Mesenchymal stem cell (in vitro differentiated cells and primary cell): ENCODE measurements around the gene KDELR3.

Experiments used
- DNase-seq: peaks from one replicate; pipeline ENCODE4 v3.0.0-alpha.2; 2013
- H2AFZ ChIP-seq: one replicate; pipeline ENCODE4 v1.6.1; 2013; ENCODE audit warnings: low read depth, mild to moderate bottlenecking, control low read depth, inconsistent platforms, low read length, moderate library complexity
- H2AK5ac ChIP-seq: 2 replicates; pipeline ENCODE4 v1.6.1; 2013; ENCODE audit warnings: low read length, moderate library complexity, mild to moderate bottlenecking, inconsistent platforms; ENCODE audit not compliant: severe bottlenecking
- H2BK120ac ChIP-seq: one replicate; pipeline ENCODE4 v1.6.1; 2013; ENCODE audit warnings: low read depth, mild to moderate bottlenecking, inconsistent platforms, low read length, moderate library complexity
- H2BK12ac ChIP-seq, 2 experiments: one replicate each; pipeline ENCODE4 v1.6.1; 2013; ENCODE audit warnings: inconsistent platforms in 2 of 2, low read length in 2 of 2, mild to moderate bottlenecking in 2 of 2, moderate library complexity in 2 of 2, control low read depth in 1 of 2
- H2BK15ac ChIP-seq: one replicate; pipeline ENCODE4 v1.6.1; 2013; ENCODE audit warnings: mild to moderate bottlenecking, low read depth, inconsistent platforms; ENCODE audit not compliant: poor library complexity, severe bottlenecking
- H2BK5ac ChIP-seq: 2 replicates; pipeline ENCODE4 v1.6.1; 2013; ENCODE audit warnings: low read depth, mild to moderate bottlenecking, low read length, control low read depth, inconsistent platforms; ENCODE audit not compliant: poor library complexity, severe bottlenecking
- H3K14ac ChIP-seq, 2 experiments: one replicate each; pipeline ENCODE4 v1.6.1; 2013; ENCODE audit warnings: inconsistent platforms in 2 of 2, low read length in 2 of 2, control low read depth in 1 of 2, mild to moderate bottlenecking in 1 of 2, moderate library complexity in 1 of 2
- H3K18ac ChIP-seq, 2 experiments: one replicate each; pipeline ENCODE4 v1.6.1; 2013; ENCODE audit warnings: inconsistent platforms in 2 of 2, low read length in 2 of 2, control low read depth in 1 of 2, low read depth in 1 of 2, mild to moderate bottlenecking in 1 of 2
- H3K23ac ChIP-seq, 2 experiments: one replicate each; pipeline ENCODE4 v1.6.1; 2013; ENCODE audit warnings: inconsistent platforms in 2 of 2, low read length in 2 of 2, mild to moderate bottlenecking in 2 of 2, moderate library complexity in 2 of 2, control low read depth in 1 of 2
- H3K27ac ChIP-seq: 2 replicates; pipeline ENCODE4 v1.5.1; 2013; ENCODE audit warnings: mild to moderate bottlenecking, moderate library complexity, low read length, control low read depth, inconsistent platforms; ENCODE audit not compliant: poor library complexity, severe bottlenecking
- H3K27me3 ChIP-seq, 2 experiments: 2 replicates each; pipeline versions ENCODE4 v1.6.1 to v1.7.0; 2013; ENCODE audit warnings: low read length in 2 of 2, mild to moderate bottlenecking in 2 of 2, moderate library complexity in 2 of 2, control low read depth in 1 of 2, inconsistent platforms in 1 of 2; ENCODE audit not compliant: control insufficient read depth in 1 of 2, insufficient read depth in 1 of 2
- H3K36me3 ChIP-seq, 2 experiments: 2 replicates each; pipeline versions ENCODE4 v1.6.1 to v1.7.0; 2013; ENCODE audit warnings: low read length in 2 of 2, control low read depth in 1 of 2, inconsistent platforms in 1 of 2, low read depth in 1 of 2, mild to moderate bottlenecking in 1 of 2; ENCODE audit not compliant: insufficient read depth in 2 of 2, control insufficient read depth in 1 of 2
- H3K4ac ChIP-seq, 2 experiments: one replicate each; pipeline ENCODE4 v1.6.1; 2013; ENCODE audit warnings: inconsistent platforms in 2 of 2, low read length in 2 of 2, mild to moderate bottlenecking in 2 of 2, moderate library complexity in 2 of 2, control low read depth in 1 of 2, low read depth in 1 of 2
- H3K4me1 ChIP-seq: 2 replicates; pipeline ENCODE4 v1.6.1; 2013; ENCODE audit warnings: low read depth, low read length, control low read depth; ENCODE audit not compliant: control insufficient read depth, insufficient read depth
- H3K4me2 ChIP-seq: 2 replicates; pipeline ENCODE4 v1.6.1; 2013; ENCODE audit warnings: low read length, mild to moderate bottlenecking, inconsistent platforms; ENCODE audit not compliant: poor library complexity, severe bottlenecking
- H3K4me3 ChIP-seq, 2 experiments: 2 replicates each; pipeline versions ENCODE4 v1.5.1 to v1.7.0; 2013; ENCODE audit warnings: low read length in 2 of 2, mild to moderate bottlenecking in 2 of 2, control low read depth in 1 of 2, low read depth in 1 of 2; ENCODE audit not compliant: insufficient read depth in 1 of 2
- H3K79me1 ChIP-seq: replicated peaks from 2 replicates; pipeline ENCODE4 v1.6.1; 2013; ENCODE audit warnings: mild to moderate bottlenecking, control low read depth, low read length, inconsistent platforms; ENCODE audit not compliant: poor library complexity, severe bottlenecking
- H3K9ac ChIP-seq: 2 replicates; pipeline ENCODE4 v1.7.0; 2013; ENCODE audit warnings: mild to moderate bottlenecking, low read length, moderate library complexity
- H3K9me3 ChIP-seq: 2 replicates; pipeline ENCODE4 v1.7.0; 2013; ENCODE audit warnings: mild to moderate bottlenecking, low read length; ENCODE audit not compliant: control insufficient read depth
- H4K8ac ChIP-seq: one replicate; pipeline ENCODE4 v1.6.1; 2013; ENCODE audit warnings: inconsistent platforms, mild to moderate bottlenecking, low read length, moderate library complexity
- H4K91ac ChIP-seq: one replicate; pipeline ENCODE4 v1.6.1; 2013; ENCODE audit warnings: mild to moderate bottlenecking, low read length, inconsistent platforms
- WGBS: methylation state at CpG from one replicate; pipeline ENCODE4 v1.1.7; 2013; ENCODE audit warnings: mixed read lengths; 5-methylcytosine and 5-hydroxymethylcytosine counted together

Gene KDELR3

GRCh38 chr22:38424525-38425080 lies 43.3 kb upstream of the KDELR3 start:
- Histone ChIP-seq H3K9ac (no peak overlapping the region), H2AK5ac (no peak overlapping the region), H4K8ac (no peak overlapping the region), H3K4me3 (no peak overlapping the region), H4K91ac (no peak overlapping the region), H2BK15ac (no peak overlapping the region), H3K9me3 (no peaks in the 10 kb centered on the region), H2BK12ac (no peak overlapping the region), H3K18ac (no peak overlapping the region), H3K79me1 (no peaks in the 10 kb centered on the region), H3K36me3 (no peaks in the 10 kb centered on the region), H3K27ac (no peak overlapping the region), H3K4ac (no peak overlapping the region), H2BK5ac (no peak overlapping the region), H2AFZ (no peak overlapping the region), H2BK120ac (no peak overlapping the region), H3K4me2 (no peak overlapping the region), H3K27me3 (peaks cover 0 to 22% of the 10 kb centered on the region in 2 experiments), H3K4me1 (peaks cover 18% of the 10 kb centered on the region), H3K23ac (no peak overlapping the region), H3K14ac (no peak overlapping the region)
- DNase-seq = no peak
- WGBS = 88% methylated on average over 12 of the region's 12 CpGs

GRCh38 chr22:38426628-38427027 lies 41.3 kb upstream of the KDELR3 start:
- H2AK5ac ChIP-seq = no peak overlapping the region
- H2BK12ac ChIP-seq = no peak overlapping the region
- no peak overlapping the region for H3K14ac ChIP-seq
- 95% methylated on average over 17 of the region's 17 CpGs for WGBS
- H3K27me3 ChIP-seq = peaks cover 0 to 21% of the 10 kb centered on the region in 2 experiments
- no peaks in the 10 kb centered on the region for H3K79me1 ChIP-seq
- no peak overlapping the region for H3K4ac ChIP-seq
- no peak overlapping the region for H3K4me2 ChIP-seq
- no peak overlapping the region for H2AFZ ChIP-seq
- H3K36me3 ChIP-seq = no peaks in the 10 kb centered on the region
- H3K27ac ChIP-seq = no peak overlapping the region
- no peak overlapping the region for H2BK15ac ChIP-seq
- no peak for DNase-seq
- no peak overlapping the region for H3K4me3 ChIP-seq
- H4K8ac ChIP-seq = no peak overlapping the region
- no peak overlapping the region for H3K18ac ChIP-seq
- peaks cover 18% of the 10 kb centered on the region for H3K4me1 ChIP-seq
- no peak overlapping the region for H2BK5ac ChIP-seq
- H2BK120ac ChIP-seq = no peak overlapping the region
- H3K23ac ChIP-seq = no peak overlapping the region
- H3K9ac ChIP-seq = no peak overlapping the region
- H3K9me3 ChIP-seq = no peaks in the 10 kb centered on the region
- H4K91ac ChIP-seq = no peak overlapping the region

GRCh38 chr22:38427465-38427864 lies 40.4 kb upstream of the KDELR3 start:
- H2AFZ ChIP-seq = no peak overlapping the region
- H3K14ac ChIP-seq = no peak overlapping the region
- no peak overlapping the region for H4K8ac ChIP-seq
- no peak overlapping the region for H3K4me3 ChIP-seq
- peaks cover 0 to 21% of the 10 kb centered on the region in 2 experiments for H3K27me3 ChIP-seq
- no peak overlapping the region for H2AK5ac ChIP-seq
- H2BK120ac ChIP-seq = no peak overlapping the region
- H4K91ac ChIP-seq = no peak overlapping the region
- no peak overlapping the region for H3K9ac ChIP-seq
- H3K4me1 ChIP-seq = peaks cover 21% of the 10 kb centered on the region
- H3K27ac ChIP-seq = no peak overlapping the region
- no peak overlapping the region for H3K23ac ChIP-seq
- no peak overlapping the region for H3K4me2 ChIP-seq
- no peak overlapping the region for H2BK12ac ChIP-seq
- H3K36me3 ChIP-seq = no peaks in the 10 kb centered on the region
- H3K9me3 ChIP-seq = no peaks in the 10 kb centered on the region
- no peak overlapping the region for H2BK5ac ChIP-seq
- 96% methylated on average over 36 of the region's 36 CpGs for WGBS
- H3K4ac ChIP-seq = no peak overlapping the region
- H3K79me1 ChIP-seq = no peaks in the 10 kb centered on the region
- no peak overlapping the region for H3K18ac ChIP-seq
- no peak for DNase-seq
- no peak overlapping the region for H2BK15ac ChIP-seq

- no peaks in the 10 kb centered on the region for H3K36me3 ChIP-seq
- no peak for DNase-seq
- no peak overlapping the region for H2BK5ac ChIP-seq
- no peak overlapping the region for H3K18ac ChIP-seq
- H3K27ac ChIP-seq = no peak overlapping the region
- H3K4ac ChIP-seq = no peak overlapping the region
- H2BK120ac ChIP-seq = no peak overlapping the region
- H3K27me3 ChIP-seq = peaks cover 0 to 21% of the 10 kb centered on the region in 2 experiments
- no peaks in the 10 kb centered on the region for H3K9me3 ChIP-seq
- H3K79me1 ChIP-seq = no peaks in the 10 kb centered on the region
- H3K9ac ChIP-seq = no peak overlapping the region
- H2AFZ ChIP-seq = no peak overlapping the region
- no peak overlapping the region for H2BK12ac ChIP-seq
- no peak overlapping the region for H3K4me3 ChIP-seq
- H4K91ac ChIP-seq = no peak overlapping the region
- no peak overlapping the region for H3K23ac ChIP-seq
- no peak overlapping the region for H2AK5ac ChIP-seq
- WGBS = 97% methylated on average over 31 of the region's 31 CpGs
- no peak overlapping the region for H4K8ac ChIP-seq
- H3K4me1 ChIP-seq = peaks cover 18% of the 10 kb centered on the region
- H3K4me2 ChIP-seq = no peak overlapping the region
- no peak overlapping the region for H2BK15ac ChIP-seq
- H3K14ac ChIP-seq = no peak overlapping the region
Measured at GRCh38 chr22:38427940-38428339, 40.0 kb upstream of the KDELR3 start.
